IMR-90 (cell line): Measurements from ENCODE around the gene MLLT1. TPM values are rescaled to one million over a fixed set of nuclear protein-coding genes. Genes with fewer than 3 reads are reported as not detected.
A peak's percentile ranks its signal among the peaks of the same experiment; 100 is the strongest.

Experiments used
- ATAC-seq: fragments of 200-7000 bp; cut with Tn5 transposase; 2 replicates; pipeline ENCODE4 v1.9.1; 2020; ENCODE audit warnings: low read depth, mild to moderate bottlenecking, moderate library complexity
- BruUV-seq: library from RNA; stranded (reverse); fragments of 400-500 nt; replicated peaks from 2 replicates; lab custom pipeline; 2021; lab: Mats Ljungman, UMichigan
- CTCF ChIA-PET: fragments of 300-600 bp; formaldehyde crosslinking; extraction: SDS; loops from one replicate; lab custom pipeline; 2021; ENCODE audit warnings: antibody characterized with exemption; lab: Yijun Ruan, JAX
- POLR2A ChIA-PET: fragments of 300-600 bp; sonication (Branson Sonifier 250); formaldehyde crosslinking; loops from one replicate; lab custom pipeline; 2022; ENCODE audit warnings: antibody characterized with exemption; ENCODE audit not compliant: unreplicated experiment; lab: Charles Lee
- DNase-seq: peaks from one replicate; pipeline ENCODE4 v3.0.0; 2013
- H2AFZ ChIP-seq: replicated peaks from 2 replicates; pipeline ENCODE3; 2013; ENCODE audit warnings: low read length, mild to moderate bottlenecking; ENCODE audit not compliant: poor library complexity
- H2AK5ac ChIP-seq: 2 replicates; pipeline ENCODE4 v1.6.1; 2013; ENCODE audit warnings: low read depth, low read length, inconsistent platforms
- H2AK9ac ChIP-seq: replicated peaks from 2 replicates; pipeline ENCODE3; 2013; ENCODE audit warnings: mild to moderate bottlenecking, low read depth, low read length, moderate library complexity; ENCODE audit not compliant: poor library complexity
- H2BK120ac ChIP-seq: 2 replicates; pipeline ENCODE4 v1.6.1; 2013; ENCODE audit warnings: low read depth, low read length, inconsistent platforms
- H2BK15ac ChIP-seq: 3 replicates; pipeline ENCODE4 v1.6.1; 2013; ENCODE audit warnings: low read depth, low read length, inconsistent platforms
- H2BK20ac ChIP-seq: 2 replicates; pipeline ENCODE4 v1.6.1; 2013; ENCODE audit warnings: low read depth, mild to moderate bottlenecking, inconsistent platforms, low read length, moderate library complexity
- H2BK5ac ChIP-seq: 2 replicates; pipeline ENCODE4 v1.6.1; 2013; ENCODE audit warnings: mild to moderate bottlenecking, low read depth, low read length, inconsistent platforms; ENCODE audit not compliant: poor library complexity, severe bottlenecking
- H3K14ac ChIP-seq: replicated peaks from 2 replicates; pipeline ENCODE4 v1.6.1; 2013; ENCODE audit warnings: low read depth, low read length, inconsistent platforms
- H3K18ac ChIP-seq: 2 replicates; pipeline ENCODE4 v1.6.1; 2013; ENCODE audit warnings: low read depth, low read length, control low read depth
- H3K23ac ChIP-seq: 2 replicates; pipeline ENCODE4 v1.6.1; 2013; ENCODE audit warnings: low read depth, low read length, inconsistent platforms
- H3K27ac ChIP-seq: 2 replicates; pipeline ENCODE4 v1.5.1; 2013; ENCODE audit warnings: mild to moderate bottlenecking, control low read depth, low read length; ENCODE audit not compliant: insufficient read depth
- H3K27me3 ChIP-seq: 2 replicates; pipeline ENCODE4 v1.6.1; 2013; ENCODE audit warnings: low read length; ENCODE audit not compliant: control insufficient read depth, insufficient read depth
- H3K36me3 ChIP-seq: 2 replicates; pipeline ENCODE4 v1.6.1; 2013; ENCODE audit warnings: low read length, mixed read lengths; ENCODE audit not compliant: control insufficient read depth, insufficient read depth
- H3K4ac ChIP-seq: 2 replicates; pipeline ENCODE4 v1.6.1; 2013; ENCODE audit warnings: low read depth, low read length, inconsistent platforms
- H3K4me1 ChIP-seq: 2 replicates; pipeline ENCODE4 v1.6.1; 2013; ENCODE audit warnings: low read length, mixed read lengths; ENCODE audit not compliant: control insufficient read depth, insufficient read depth
- H3K4me2 ChIP-seq: 2 replicates; pipeline ENCODE4 v1.6.1; 2013; ENCODE audit warnings: low read depth, mild to moderate bottlenecking, control low read depth, low read length, moderate library complexity
- H3K4me3 ChIP-seq: 2 replicates; pipeline ENCODE4 v1.5.1; 2013; ENCODE audit warnings: low read depth, mild to moderate bottlenecking, control low read depth, low read length, moderate library complexity; ENCODE audit not compliant: insufficient read depth
- H3K56ac ChIP-seq: 2 replicates; pipeline ENCODE4 v1.6.1; 2013; ENCODE audit warnings: low read length, inconsistent platforms; ENCODE audit not compliant: insufficient read depth; ENCODE audit errors: extremely low read depth
- H3K79me1 ChIP-seq, 2 experiments: 2 replicates each; pipeline ENCODE4 v1.6.1; 2013; ENCODE audit warnings: low read length in 2 of 2, inconsistent platforms in 1 of 2, low read depth in 1 of 2
- H3K9ac ChIP-seq: 2 replicates; pipeline ENCODE4 v1.6.1; 2013; ENCODE audit warnings: low read depth, low read length, control low read depth
- H3K9me1 ChIP-seq: 2 replicates; pipeline ENCODE4 v1.6.1; 2013; ENCODE audit warnings: low read length, inconsistent platforms; ENCODE audit not compliant: insufficient read depth
- H3K9me3 ChIP-seq: 2 replicates; pipeline ENCODE4 v1.6.1; 2013; ENCODE audit warnings: low read length; ENCODE audit not compliant: control insufficient read depth, insufficient read depth
- H4K20me1 ChIP-seq: 2 replicates; pipeline ENCODE4 v1.6.1; 2013; ENCODE audit warnings: low read length, inconsistent platforms; ENCODE audit not compliant: insufficient read depth
- H4K5ac ChIP-seq: 2 replicates; pipeline ENCODE4 v1.6.1; 2013; ENCODE audit warnings: mild to moderate bottlenecking, low read depth, low read length, control low read depth
- H4K8ac ChIP-seq, 2 experiments: 2 replicates each; pipeline ENCODE4 v1.6.1; 2013; ENCODE audit warnings: low read depth in 2 of 2, low read length in 2 of 2, control low read depth in 1 of 2, inconsistent platforms in 1 of 2
- H4K91ac ChIP-seq: 2 replicates; pipeline ENCODE4 v1.6.1; 2013; ENCODE audit warnings: low read depth, low read length, inconsistent platforms; ENCODE audit not compliant: insufficient read depth
- BHLHE40 ChIP-seq: fragments of 150-350 bp; IDR thresholded peaks from 2 replicates; pipeline ENCODE4 v1.6.1; 2016; ENCODE audit warnings: mild to moderate bottlenecking, low read depth, low read length
- CEBPB ChIP-seq: IDR thresholded peaks from 2 replicates; pipeline ENCODE4 v1.6.1; 2012; ENCODE audit warnings: low read depth, low read length, improper control_type of control experiment
- CHD1 ChIP-seq: IDR thresholded peaks from 2 replicates; pipeline ENCODE4 v1.6.1; 2012; ENCODE audit warnings: low read depth, low read length, improper control_type of control experiment
- CTCF ChIP-seq: conservative IDR thresholded peaks from 2 replicates; pipeline ENCODE4 v1.5.1; 2012; ENCODE audit warnings: mild to moderate bottlenecking, low read depth, low read length, improper control_type of control experiment
- FOS ChIP-seq: fragments of 150-350 bp; IDR thresholded peaks from 2 replicates; pipeline ENCODE4 v1.6.1; 2016; ENCODE audit warnings: low read depth, low read length
- MAFK ChIP-seq: IDR thresholded peaks from 2 replicates; pipeline ENCODE4 v1.6.1; 2012; ENCODE audit warnings: low read depth, low read length, improper control_type of control experiment
- MAZ ChIP-seq: IDR thresholded peaks from 2 replicates; pipeline ENCODE4 v1.6.1; 2012; ENCODE audit warnings: low read depth, mild to moderate bottlenecking, low read length, improper control_type of control experiment, moderate library complexity, borderline replicate concordance
- MXI1 ChIP-seq: IDR thresholded peaks from 2 replicates; pipeline ENCODE4 v1.6.1; 2012; ENCODE audit warnings: low read depth, mild to moderate bottlenecking, low read length, moderate library complexity, borderline replicate concordance
- NFE2L2 ChIP-seq: fragments of 150-350 bp; IDR thresholded peaks from 2 replicates; pipeline ENCODE4 v1.6.1; 2016; ENCODE audit warnings: low read depth, mild to moderate bottlenecking, low read length
- POLR2A ChIP-seq: IDR thresholded peaks from 2 replicates; pipeline ENCODE4 v1.6.1; 2012; ENCODE audit warnings: mild to moderate bottlenecking, low read depth, low read length
- RAD21 ChIP-seq: IDR thresholded peaks from 2 replicates; pipeline ENCODE4 v1.6.1; 2012; ENCODE audit warnings: low read length, improper control_type of control experiment
- RCOR1 ChIP-seq: IDR thresholded peaks from 2 replicates; pipeline ENCODE4 v1.6.1; 2012; ENCODE audit warnings: mild to moderate bottlenecking, low read length, improper control_type of control experiment; ENCODE audit not compliant: insufficient replicate concordance
- RFX5 ChIP-seq: IDR thresholded peaks from 2 replicates; pipeline ENCODE4 v1.8.0; 2012; ENCODE audit warnings: low read depth, mild to moderate bottlenecking, low read length, moderate library complexity
- SMC3 ChIP-seq: fragments of 150-350 bp; IDR thresholded peaks from 2 replicates; pipeline ENCODE4 v1.6.1; 2016; ENCODE audit warnings: low read depth, mild to moderate bottlenecking, antibody characterized with exemption, low read length, moderate library complexity
- USF2 ChIP-seq: fragments of 150-350 bp; IDR thresholded peaks from 2 replicates; pipeline ENCODE4 v1.6.1; 2017; ENCODE audit warnings: mild to moderate bottlenecking, antibody characterized with exemption, low read length, low read depth
- WGBS, 2 experiments: methylation state at CpG; one replicate each; pipeline versions ENCODE4 v1.1.5 to v1.1.7; 2013; ENCODE audit warnings: missing lambda C conversion rate in 2 of 2; ENCODE audit not compliant: insufficient read length in 1 of 2; ENCODE audit errors: extremely low coverage in 2 of 2; 5-methylcytosine and 5-hydroxymethylcytosine counted together
- dilution Hi-C: fragments of 300-500 bp; cut with HindIII; formaldehyde crosslinking; loops from one replicate; pipeline ENCODE4 v1.14.3; 2018; ENCODE audit warnings: low sequenced_read_pairs; ENCODE audit not compliant: unreplicated experiment
- in situ Hi-C: fragments of 300-500 bp; cut with MboI; formaldehyde crosslinking; loops from 3 replicates; pipeline ENCODE4 v1.14.3; 2019; ENCODE audit warnings: low sequenced_read_pairs, inconsistent platforms, mixed read lengths
- intact Hi-C: fragments of 100-400 bp; cut with micrococcal nuclease; formaldehyde crosslinking; loops from 2 replicates; pipeline ENCODE4 v1.10.0; 2022
- polyA plus RNA-seq, 3 experiments: library from polyadenylated mRNA; depleted of rRNA; stranded (reverse); fragments of >200 nt; gene quantifications; 2 replicates each; pipeline ENCODE4 v1.2.3, GENCODE V29; 2012; ENCODE audit warnings: low replicate concordance in 1 of 3
- total RNA-seq: library from RNA; depleted of rRNA; stranded (reverse); fragments of >200 nt; gene quantifications from 2 replicates; pipeline ENCODE4 v1.2.3, GENCODE V29; 2012
- TF ChIP-seq, protein P1 (sequence below): fragments of 150-350 bp; IDR thresholded peaks from 2 replicates; pipeline ENCODE4 v1.6.1; 2016; ENCODE audit warnings: low read depth, mild to moderate bottlenecking, low read length, moderate library complexity, borderline replicate concordance

MLLT1 gene
- total and polyA plus RNA-seq, 2 of the 4 experiments (the other 2 are of a cell fraction): 1.3 to 30.6 TPM

- no peak overlapping the region for H3K4me3 ChIP-seq
- peak overlapping the region; percentile 31 for H3K14ac ChIP-seq
- peak overlapping the region; percentile 82; the same call in 1 of the 2 replicates for H4K91ac ChIP-seq
- H3K79me1 ChIP-seq: peaks cover 37 to 86% of the 10 kb centered on the region in 2 experiments
- no peak overlapping the region for H3K9ac ChIP-seq
- no peak overlapping the region for H3K18ac ChIP-seq
- ATAC-seq (no peak), DNase-seq (no peak)
- peaks cover 52% of the 10 kb centered on the region for H3K9me1 ChIP-seq
- peak overlapping the region; percentile 96 for H3K4ac ChIP-seq
- no peaks in the 10 kb centered on the region for H3K27me3 ChIP-seq
- H3K56ac ChIP-seq: no peak overlapping the region
- intact Hi-C loops: no loop called here
- peak overlapping the region; percentile 23; the same call in 1 of the 3 replicates for H2BK15ac ChIP-seq
- peaks cover 78% of the 10 kb centered on the region for H4K20me1 ChIP-seq
- H4K8ac ChIP-seq: peak overlapping the region in 1 of 2 experiments; percentile 24; a peak in 1 of 4 replicates
- H3K4me1 ChIP-seq: peaks cover 65% of the 10 kb centered on the region
- no peaks in the 10 kb centered on the region for H3K9me3 ChIP-seq
- WGBS, 2 experiments: 90% methylated on average over 2 of the region's 18 CpGs; no CpG with 5 or more reads in 1 of the 2 experiments
- H3K36me3 ChIP-seq: peaks cover 5% of the 10 kb centered on the region; the same call in 1 of the 2 replicates
- in situ Hi-C loops: loop anchor here (10.0 kb wide), 1 partner anchor 50 kb away; no protein-coding TSS in a partner anchor
- H3K27ac ChIP-seq: peak overlapping the region; percentile 88; the same call in 1 of the 2 replicates
- ChIA-PET CTCF (no interaction called here), POLR2A (no interaction called here)
- H2AK5ac ChIP-seq: peak overlapping the region; percentile 78
- H2BK20ac ChIP-seq: no peak overlapping the region
- H3K4me2 ChIP-seq: no peak overlapping the region
- no peak overlapping the region for H2AFZ ChIP-seq
- H3K23ac ChIP-seq: peak overlapping the region; percentile 21; the same call in 1 of the 2 replicates
- BruUV-seq: no TSS peak
- H2AK9ac ChIP-seq: no peak overlapping the region
- H2BK5ac ChIP-seq: no peak overlapping the region
- H4K5ac ChIP-seq: no peak overlapping the region
- no peak overlapping the region for H2BK120ac ChIP-seq
- dilution Hi-C loops: no loop called here
- TF ChIP-seq, protein P1, sequence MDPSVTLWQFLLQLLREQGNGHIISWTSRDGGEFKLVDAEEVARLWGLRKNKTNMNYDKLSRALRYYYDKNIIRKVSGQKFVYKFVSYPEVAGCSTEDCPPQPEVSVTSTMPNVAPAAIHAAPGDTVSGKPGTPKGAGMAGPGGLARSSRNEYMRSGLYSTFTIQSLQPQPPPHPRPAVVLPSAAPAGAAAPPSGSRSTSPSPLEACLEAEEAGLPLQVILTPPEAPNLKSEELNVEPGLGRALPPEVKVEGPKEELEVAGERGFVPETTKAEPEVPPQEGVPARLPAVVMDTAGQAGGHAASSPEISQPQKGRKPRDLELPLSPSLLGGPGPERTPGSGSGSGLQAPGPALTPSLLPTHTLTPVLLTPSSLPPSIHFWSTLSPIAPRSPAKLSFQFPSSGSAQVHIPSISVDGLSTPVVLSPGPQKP: no peak
- TF ChIP-seq FOS: no peak
- no peak for TF ChIP-seq RCOR1
- no peak for TF ChIP-seq CTCF
- TF ChIP-seq POLR2A: no peak
- TF ChIP-seq BHLHE40: no peak
- no peak for TF ChIP-seq MAFK
- no peak for TF ChIP-seq MAZ
- no peak for TF ChIP-seq RAD21
- no peak for TF ChIP-seq CHD1
- no peak for TF ChIP-seq USF2
- no peak for TF ChIP-seq MXI1
- TF ChIP-seq NFE2L2: no peak
- TF ChIP-seq SMC3: no peak
- no peak for TF ChIP-seq RFX5
- TF ChIP-seq CEBPB: no peak
These were observed 4.5 kb downstream of the MLLT1 start for GRCh38 chr19:6275170-6275744.
